Prostate gland (tissue), 2 donors: ENCODE data around the gene TXNL1. TPM values are rescaled to one million over a fixed set of nuclear protein-coding genes. Genes with fewer than 3 reads are reported as not detected.

Source experiments
- DNase-seq: peaks from one replicate; pipeline ENCODE4 v3.0.0-alpha.2; 2019; ENCODE audit warnings: low spot score
- H3K27ac ChIP-seq, 2 donors: fragments of 200-600 bp; sonication (generic); 2 replicates each; pipeline ENCODE4 v1.5.1; 2017 to 2019
- H3K27me3 ChIP-seq: fragments of 200-600 bp; sonication (generic); replicated peaks from 2 replicates; pipeline ENCODE4 v1.5.1; 2019; ENCODE audit not compliant: insufficient read depth
- H3K36me3 ChIP-seq, 2 donors: fragments of 200-600 bp; sonication (generic); 1 replicate in 1 of 2; 2 replicates in 1 of 2; pipeline versions ENCODE4 v1.5.1 to v1.8.1; 2017 to 2019
- H3K4me1 ChIP-seq: fragments of 200-600 bp; sonication (generic); replicated peaks from 2 replicates; pipeline ENCODE4 v1.5.1; 2019
- H3K4me3 ChIP-seq, 2 donors: fragments of 200-600 bp; sonication (generic); 2 replicates each; pipeline ENCODE4 v1.5.1; 2017 to 2019
- H3K9me3 ChIP-seq: fragments of 200-600 bp; sonication (generic); 2 replicates; pipeline ENCODE4 v1.5.1; 2017
- CTCF ChIP-seq, 4 experiments: fragments of 200-600 bp in 2 of 4; fragments of 450-650 bp in 2 of 4; sonication (generic) in 2 of 4; IDR thresholded peaks; 1 replicate in 3 of 4; 2 replicates in 1 of 4; pipeline ENCODE4 v1.5.1; 2016 to 2019; ENCODE audit warnings: antibody characterized with exemption in 4 of 4, mild to moderate bottlenecking in 2 of 4, moderate library complexity in 2 of 4
- POLR2A ChIP-seq: fragments of 450-650 bp; IDR thresholded peaks from one replicate; pipeline ENCODE4 v1.6.1; 2016; ENCODE audit warnings: antibody characterized with exemption, mild to moderate bottlenecking
- POLR2AphosphoS5 ChIP-seq: sonication (generic); formaldehyde crosslinking; IDR thresholded peaks from one replicate; pipeline ENCODE4 v1.6.1; 2017; ENCODE audit warnings: antibody characterized with exemption
- WGBS: methylation state at CpG from one replicate; pipeline ENCODE4 v1.1.5; 2018; 5-methylcytosine and 5-hydroxymethylcytosine counted together
- intact Hi-C: fragments of 100-400 bp; cut with DNase I; formaldehyde crosslinking; loops from one replicate; pipeline ENCODE4 v1.14.2; 2022
- total RNA-seq, 2 donors: library from RNA; depleted of rRNA; stranded (reverse); fragments of >200 nt; gene quantifications; one replicate each; pipeline ENCODE4 v1.1.0, GENCODE V29; 2016

TXNL1 gene
- total RNA-seq, 2 donors from 2014 or later, result 56.1 to 56.3 TPM

DNA sequence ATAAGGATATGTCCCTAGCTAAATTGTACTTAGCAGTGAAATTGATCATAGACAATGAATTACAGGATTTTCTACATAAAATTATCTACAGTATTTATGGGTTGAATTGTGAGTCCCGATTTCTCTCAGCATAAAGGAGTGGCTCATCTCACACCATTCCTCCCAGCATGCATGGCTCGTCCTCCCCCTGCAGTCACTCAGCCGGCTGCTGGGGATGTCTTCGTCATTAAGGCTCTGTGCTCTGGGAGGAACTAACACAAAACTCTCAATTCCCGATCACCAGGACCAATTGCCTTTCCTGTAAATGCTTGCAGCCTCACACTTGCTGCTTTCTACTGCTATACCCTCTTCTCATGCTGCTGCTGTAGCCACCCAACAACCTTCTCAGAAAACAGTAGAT, 75.9 kb downstream of the TXNL1 start:
- 91% methylated on average over 5 of the region's 5 CpGs for WGBS
- intact Hi-C loops, result no loop called here

GRCh38 chr18:56560992-56561391, 77.4 kb downstream of the TXNL1 start:
- H3K4me1 ChIP-seq, result no peaks in the 10 kb centered on the region
- no peaks in the 10 kb centered on the region for H3K9me3 ChIP-seq
- no peak overlapping the region for H3K4me3 ChIP-seq
- no peak for TF ChIP-seq CTCF (IDR thresholded peaks at IDR 0.05)
- no peak for TF ChIP-seq POLR2A
- no peak for TF ChIP-seq POLR2AphosphoS5
- intact Hi-C loops, result no loop called here
- no peaks in the 10 kb centered on the region for H3K27me3 ChIP-seq
- WGBS, result 73% methylated on average over 2 of the region's 2 CpGs
- DNase-seq, result no peak
- no peaks in the 10 kb centered on the region for H3K36me3 ChIP-seq
- H3K27ac ChIP-seq, result no peak overlapping the region

More for the DNA sequence above, 75.9 kb downstream of the TXNL1 start:
- no peak overlapping the region for H3K4me3 ChIP-seq
- H3K9me3 ChIP-seq, result no peaks in the 10 kb centered on the region
- H3K36me3 ChIP-seq, result no peaks in the 10 kb centered on the region
- no peaks in the 10 kb centered on the region for H3K4me1 ChIP-seq
- no peak for DNase-seq
- no peaks in the 10 kb centered on the region for H3K27me3 ChIP-seq
- TF ChIP-seq CTCF (IDR thresholded peaks at IDR 0.05) (no peak), POLR2AphosphoS5 (no peak), POLR2A (no peak)
- no peak overlapping the region for H3K27ac ChIP-seq

DNA sequence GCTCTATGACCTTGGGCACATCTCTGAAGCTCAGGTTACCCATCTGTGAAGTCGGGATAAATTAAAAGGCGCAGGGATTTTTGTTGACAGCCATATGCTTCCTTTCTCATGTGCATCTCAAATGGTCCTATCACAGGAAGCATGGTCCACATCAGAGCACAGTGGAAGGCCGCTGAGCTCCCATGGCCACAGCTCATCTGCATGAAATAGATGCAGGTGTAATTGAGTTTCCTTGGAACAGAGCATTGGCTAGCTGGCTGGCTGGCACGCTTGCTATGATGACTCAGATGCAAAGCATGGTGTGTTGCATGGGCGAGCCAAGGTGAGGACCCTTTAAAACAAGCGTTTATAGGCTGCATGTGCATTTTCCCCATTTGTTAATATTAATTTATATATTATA, 79.3 kb downstream of the TXNL1 start:
- H3K27ac ChIP-seq, result no peak overlapping the region

GRCh38 chr18:56556907-56557306, 81.5 kb downstream of the TXNL1 start:
- intact Hi-C loops, result no loop called here
- Histone ChIP-seq H3K27ac (no peak overlapping the region), H3K27me3 (no peaks in the 10 kb centered on the region), H3K4me3 (no peak overlapping the region), H3K36me3 (no peaks in the 10 kb centered on the region), H3K9me3 (no peaks in the 10 kb centered on the region), H3K4me1 (no peaks in the 10 kb centered on the region)
- no peak for DNase-seq
- no peak for TF ChIP-seq POLR2A
- no peak for TF ChIP-seq CTCF (IDR thresholded peaks at IDR 0.05)
- no peak for TF ChIP-seq POLR2AphosphoS5
- 91% methylated on average over 1 of the region's 1 CpG for WGBS

More for the DNA sequence above, 79.3 kb downstream of the TXNL1 start:
- H3K4me1 ChIP-seq, result no peaks in the 10 kb centered on the region
- intact Hi-C loops, result no loop called here
- H3K9me3 ChIP-seq, result no peaks in the 10 kb centered on the region
- DNase-seq, result no peak
- no peak overlapping the region for H3K4me3 ChIP-seq
- WGBS, result 93% methylated on average over 6 of the region's 6 CpGs
- TF ChIP-seq POLR2A (no peak), POLR2AphosphoS5 (no peak), CTCF (IDR thresholded peaks at IDR 0.05) (no peak)
- no peaks in the 10 kb centered on the region for H3K36me3 ChIP-seq
- no peaks in the 10 kb centered on the region for H3K27me3 ChIP-seq

DNA sequence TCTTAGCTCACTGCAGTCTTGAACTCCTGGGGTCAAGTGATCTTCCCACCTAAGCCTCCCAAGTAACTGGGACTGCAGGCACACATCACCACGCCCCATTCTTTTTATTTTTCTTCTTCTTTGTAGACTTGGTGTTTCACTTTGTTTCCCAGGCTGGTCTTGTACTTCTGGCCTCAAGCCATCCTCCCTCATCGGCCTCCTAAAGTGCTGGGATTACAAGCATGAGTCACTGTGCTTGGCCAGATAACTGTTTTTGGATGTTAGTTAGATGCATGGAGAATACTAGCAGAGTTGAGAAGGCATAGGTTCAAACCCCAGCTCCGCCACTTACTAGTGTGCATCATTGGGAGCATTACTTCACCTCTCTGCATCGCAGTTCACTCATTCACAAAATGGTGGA, 88.3 kb downstream of the TXNL1 start:
- no peaks in the 10 kb centered on the region for H3K36me3 ChIP-seq
- no peaks in the 10 kb centered on the region for H3K4me1 ChIP-seq
- H3K4me3 ChIP-seq, result no peak overlapping the region
- intact Hi-C loops, result no loop called here
- H3K27me3 ChIP-seq, result no peaks in the 10 kb centered on the region
- WGBS, result 89% methylated on average over 4 of the region's 4 CpGs
- no peak overlapping the region for H3K27ac ChIP-seq
- TF ChIP-seq POLR2AphosphoS5 (no peak), CTCF (IDR thresholded peaks at IDR 0.05) (no peak), POLR2A (no peak)
- no peak for DNase-seq
- H3K9me3 ChIP-seq, result no peaks in the 10 kb centered on the region

Other genes starting within 250 kb of the TXNL1 start
- 10 to 100 TPM; 19.7 to 29.0 TPM for gene WDR7, start 12.8 kb upstream of the TXNL1 start, total RNA-seq